Heart right ventricle (tissue), 16 donors: ENCODE data around the gene NCKIPSD. TPM values are rescaled to one million over a fixed set of nuclear protein-coding genes. Genes with fewer than 3 reads are reported as not detected.

Experiments used
- ATAC-seq, 8 donors: fragments of 200-7000 bp; cut with Tn5 transposase; one replicate each; pipeline ENCODE4 v1.9.1; 2020; ENCODE audit warnings: mild to moderate bottlenecking in 8 of 8, moderate library complexity in 8 of 8, moderate number of reproducible peaks in 1 of 8
- DNase-seq, 2 donors: peaks; one replicate each; pipeline ENCODE4 v3.0.0-alpha.2; 2020
- H3K27ac ChIP-seq, 10 donors: fragments of 200-600 bp; sonication (generic) in 2 of 10; one replicate each; pipeline versions ENCODE4 v1.5.0 to v1.8.0; 2020 to 2022; ENCODE audit warnings: mild to moderate bottlenecking in 3 of 10
- H3K27me3 ChIP-seq, 7 donors: fragments of 200-600 bp; one replicate each; pipeline ENCODE4 v1.8.0; 2021 to 2022; ENCODE audit warnings: mild to moderate bottlenecking in 2 of 7
- H3K36me3 ChIP-seq, 9 donors: fragments of 200-600 bp; sonication (generic) in 1 of 9; one replicate each; pipeline versions ENCODE4 v1.5.0 to v1.8.0; 2020 to 2022; ENCODE audit warnings: mild to moderate bottlenecking in 2 of 9
- H3K4me1 ChIP-seq, 9 donors: fragments of 200-600 bp; sonication (generic) in 1 of 9; one replicate each; pipeline versions ENCODE4 v1.5.0 to v1.8.0; 2020 to 2022; ENCODE audit warnings: mild to moderate bottlenecking in 4 of 9
- H3K4me3 ChIP-seq, 10 donors: fragments of 200-600 bp; sonication (generic) in 2 of 10; one replicate each; pipeline versions ENCODE4 v1.5.0 to v1.8.0; 2020 to 2022; ENCODE audit warnings: mild to moderate bottlenecking in 7 of 10, moderate library complexity in 2 of 10
- H3K9me3 ChIP-seq, 11 donors: fragments of 200-600 bp in 10 of 11; sonication (generic) in 2 of 11; one replicate each; pipeline versions ENCODE4 v1.5.0 to v1.8.0; 2013 to 2022; ENCODE audit warnings: mild to moderate bottlenecking in 2 of 11, control low read depth in 1 of 11, moderate library complexity in 1 of 11
- CTCF ChIP-seq, 9 donors: fragments of 200-600 bp; sonication (generic) in 2 of 9; IDR thresholded peaks; one replicate each; pipeline versions ENCODE4 v1.5.0 to v1.8.0; 2021 to 2022; ENCODE audit warnings: antibody characterized with exemption in 9 of 9, mild to moderate bottlenecking in 5 of 9, moderate library complexity in 1 of 9
- WGBS, 2 donors: extraction: QIAGEN DNeasy Blood & Tissue Kit; methylation state at CpG; one replicate each; pipeline ENCODE4 v1.1.7; 2013; ENCODE audit warnings: inconsistent platforms in 1 of 2; 5-methylcytosine and 5-hydroxymethylcytosine counted together
- intact Hi-C, 10 donors: fragments of 100-400 bp; cut with DNase I; formaldehyde crosslinking; loops; one replicate each; pipeline versions ENCODE4 v1.11.1 to v1.14.2; 2022
- polyA plus RNA-seq, 2 donors: library from polyadenylated mRNA; stranded (reverse); fragments of 200-250 nt; gene quantifications; one replicate each; pipeline ENCODE4 v1.2.3, GENCODE V29; 2013
- total RNA-seq, 10 donors: library from RNA; stranded (reverse); fragmentation: NEBNext Ultra II Directional in 3 of 10; extraction: Animal tissue kit (Norgen Biotek cat#: 25700) in 3 of 10; gene quantifications; one replicate each; pipeline versions ENCODE4 v1.2.1 to v1.2.4, GENCODE V29; 2021 to 2023
- donor health status: Arrhythmogenic right ventricular cardiomyopathy.
- donor health status: ischemic (EF 13 %, LVEDD 7.1; RV severe dilation, severe dysfunction).
- donor health status: healthy with polysubstance abuse.
- donor health status: DM: no; HTN: yes; CAD: no.
- donor health status: DM: no; HTN: no; CAD: no.
- donor health status: ischemic (EF 25% LVEDD 6.9; RV normal size, moderate dysfunction).
- donor health status: ischemic (EF 25% LVEDD 5.7; RV mildly dilated, moderate dysfunction).
- donor health status: healthy.
- donor health status: DM: yes; HTN: yes; CAD: no.
- donor health status: Ischemic cardiomyopathy.
- donor health status: ischemic (EF 35%, LVEDD 5.7; RV mildly dilated, moderate dysfunction).
- donor health status: nonischemic (EF 11% LVEDD 7.7; RV severe dilation, severe dysfunction).
- donor health status: DM: yes; HTN: yes; CAD: no.
- donor health status: PGD.
- donor health status: ischemic (EF 29% LVEDD 5.4; RV normal size, mild dysfunction).
- donor health status: nonischemic (EF 23%, LVEDD 6.1; RV moderate dilation, normal function).

Gene NCKIPSD
- total and polyA plus RNA-seq, 12 donors, result 9.4 to 21.1 (median 14.6) TPM

- Histone ChIP-seq H3K27ac (no peak overlapping the region), H3K4me1 (peaks cover 0 to 19% (median 13%) of the 10 kb centered on the region in 9 donors), H3K27me3 (no peaks in the 10 kb centered on the region), H3K9me3 (no peaks in the 10 kb centered on the region), H3K4me3 (no peak overlapping the region), H3K36me3 (no peaks in the 10 kb centered on the region)
- TF ChIP-seq CTCF (IDR thresholded peaks at IDR 0.05), result no peak
- ATAC-seq, result no peak
- DNase-seq, result no peak
- intact Hi-C loops, result no loop called here
- 93 to 97% methylated on average over 15 of the region's 15 CpGs for WGBS, 2 donors
Observed at GRCh38 chr3:48652923-48653715, 32.6 kb downstream of the NCKIPSD start.

- intact Hi-C loops, result no loop called here
- no peaks in the 10 kb centered on the region for H3K27me3 ChIP-seq
- no peaks in the 10 kb centered on the region for H3K36me3 ChIP-seq
- ATAC-seq (no peak), DNase-seq (no peak)
- H3K4me1 ChIP-seq, result peaks cover 0 to 17% (median 9%) of the 10 kb centered on the region in 9 donors
- WGBS, 2 donors, result 91 to 94% methylated on average over 11 of the region's 11 CpGs
- H3K9me3 ChIP-seq, result no peaks in the 10 kb centered on the region
- no peak for TF ChIP-seq CTCF (IDR thresholded peaks at IDR 0.05)
- no peak overlapping the region for H3K4me3 ChIP-seq
- no peak overlapping the region for H3K27ac ChIP-seq
Observed at GRCh38 chr3:48651771-48652170, 33.9 kb downstream of the NCKIPSD start.

- Histone ChIP-seq H3K4me1 (peaks cover 0 to 6% (median 1%) of the 10 kb centered on the region in 9 donors), H3K36me3 (no peaks in the 10 kb centered on the region), H3K4me3 (no peak overlapping the region), H3K9me3 (no peaks in the 10 kb centered on the region), H3K27ac (no peak overlapping the region), H3K27me3 (no peaks in the 10 kb centered on the region)
- ATAC-seq, result no peak
- WGBS, 2 donors, result 87 to 90% methylated on average over 12 of the region's 12 CpGs
- intact Hi-C loops, result no loop called here
- TF ChIP-seq CTCF (IDR thresholded peaks at IDR 0.05), result no peak
- DNase-seq, result no peak
Observed at GRCh38 chr3:48650723-48651122, 35.0 kb downstream of the NCKIPSD start.

- Histone ChIP-seq H3K4me3 (no peak overlapping the region), H3K27me3 (no peaks in the 10 kb centered on the region), H3K27ac (no peak overlapping the region), H3K9me3 (no peaks in the 10 kb centered on the region), H3K36me3 (no peaks in the 10 kb centered on the region), H3K4me1 (no peaks in the 10 kb centered on the region)
- ATAC-seq (no peak), DNase-seq (no peak)
- 92 to 93% methylated on average over 15 of the region's 15 CpGs for WGBS, 2 donors
- no peak for TF ChIP-seq CTCF (IDR thresholded peaks at IDR 0.05)
- intact Hi-C loops, result no loop called here
Observed at GRCh38 chr3:48648188-48648850, 37.4 kb downstream of the NCKIPSD start.
